GM19043 (cell line): Measurements from ENCODE around the gene SHLD2.
"Not testable (repeated sequence)": the region's sequence is repeated elsewhere in the genome, so short reads cannot be mapped to it uniquely, and the experiment has no call there.

Experiments
- ATAC-seq: cut with Tn5 transposase; IDR thresholded peaks from one replicate; pipeline ENCODE4 v1.9.1; 2021; ENCODE audit warnings: low read depth; ENCODE audit not compliant: unreplicated experiment

The SHLD2 gene

DNA sequence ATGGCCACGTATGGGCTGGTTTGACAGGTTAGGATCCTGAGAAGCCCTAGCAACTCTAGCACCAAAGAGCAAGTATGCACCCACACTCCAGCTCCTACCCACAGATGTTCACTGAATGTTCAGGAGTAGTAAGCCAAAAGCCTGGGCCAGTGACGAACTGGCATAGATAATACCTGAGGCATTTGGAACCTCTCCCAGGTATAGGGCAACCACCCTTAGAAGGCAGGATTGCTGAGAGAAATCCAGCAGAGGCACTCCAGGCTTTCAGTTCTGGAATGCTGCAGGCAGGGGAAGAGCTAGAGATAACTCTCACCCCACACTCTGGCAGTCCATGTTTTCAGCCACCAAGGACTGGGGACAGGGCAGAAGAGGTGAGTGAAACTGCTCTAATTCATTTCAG lies 39.4 kb downstream of the SHLD2 start:
- not testable (repeated sequence) for ATAC-seq

DNA sequence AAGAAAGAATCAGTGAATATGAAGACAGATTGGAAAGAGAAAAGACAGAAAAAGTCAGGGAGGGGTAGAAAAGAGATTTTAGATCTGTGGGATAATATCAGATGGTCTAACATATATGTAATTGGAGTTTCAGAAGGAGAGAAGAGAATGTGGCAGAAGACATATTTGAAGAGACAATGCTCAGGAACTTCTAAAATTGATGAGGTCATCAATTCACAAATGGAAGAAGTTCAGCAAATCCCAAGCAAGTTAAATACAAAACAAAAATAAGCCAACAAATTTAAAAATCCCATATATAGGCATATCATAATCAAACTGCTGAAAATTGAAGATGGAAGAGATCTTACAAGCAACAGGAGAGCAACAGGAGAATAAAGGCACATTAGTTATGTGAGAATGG lies 42.5 kb downstream of the SHLD2 start:
- ATAC-seq: not testable (repeated sequence)

GRCh38 chr10:87142230-87143108 lies 47.5 kb downstream of the SHLD2 start:
- ATAC-seq: not testable (repeated sequence)

GRCh38 chr10:87143109-87143418 lies 48.1 kb downstream of the SHLD2 start:
- not testable (repeated sequence) for ATAC-seq

DNA sequence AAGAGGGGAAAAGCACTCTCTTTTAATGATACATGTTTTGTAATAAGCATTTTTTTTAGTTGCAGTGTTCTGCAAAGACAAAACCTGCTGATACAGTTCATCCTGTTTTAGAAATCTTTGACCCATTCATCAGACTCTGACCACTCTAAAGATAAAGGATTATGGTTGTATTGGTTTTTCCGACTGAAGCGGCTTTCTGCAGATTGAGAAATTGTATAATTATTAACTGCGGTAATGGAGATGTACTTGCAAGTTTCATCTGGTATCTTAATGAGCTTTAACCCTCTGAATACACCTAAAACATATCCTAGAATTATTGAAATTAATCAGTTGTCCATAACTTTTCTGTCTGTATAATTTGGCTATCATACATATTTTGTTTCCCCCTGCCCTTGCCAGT lies 50.6 kb downstream of the SHLD2 start:
- not testable (repeated sequence) for ATAC-seq

DNA sequence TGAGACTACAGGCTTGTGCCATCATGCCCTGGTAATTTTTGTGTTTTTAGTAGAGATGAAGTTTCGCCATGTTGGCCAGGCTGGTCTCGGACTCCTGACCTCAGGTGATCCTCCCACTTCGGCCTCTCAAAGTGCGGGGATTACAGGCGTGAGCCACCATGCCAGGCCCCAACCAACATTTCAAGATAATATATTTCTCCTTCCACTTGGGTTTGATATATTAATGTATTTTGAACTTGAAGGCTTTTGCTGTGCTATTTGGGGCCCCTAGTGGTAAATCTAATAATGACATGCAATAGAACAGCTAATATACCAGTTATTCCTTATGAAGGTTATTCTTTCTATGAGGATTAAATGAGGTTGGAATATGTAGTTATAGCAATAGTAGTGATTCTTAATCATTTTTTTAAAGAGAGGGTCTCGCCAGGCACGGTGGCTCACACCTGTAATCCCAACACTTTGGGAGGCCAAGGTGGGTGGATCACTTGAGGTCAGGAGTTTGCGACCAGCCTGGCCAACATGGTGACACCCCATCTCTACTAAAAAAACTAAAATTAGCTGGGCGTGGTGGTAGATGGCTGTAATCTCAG lies 54.1 kb downstream of the SHLD2 start:
- ATAC-seq: not testable (repeated sequence)

DNA sequence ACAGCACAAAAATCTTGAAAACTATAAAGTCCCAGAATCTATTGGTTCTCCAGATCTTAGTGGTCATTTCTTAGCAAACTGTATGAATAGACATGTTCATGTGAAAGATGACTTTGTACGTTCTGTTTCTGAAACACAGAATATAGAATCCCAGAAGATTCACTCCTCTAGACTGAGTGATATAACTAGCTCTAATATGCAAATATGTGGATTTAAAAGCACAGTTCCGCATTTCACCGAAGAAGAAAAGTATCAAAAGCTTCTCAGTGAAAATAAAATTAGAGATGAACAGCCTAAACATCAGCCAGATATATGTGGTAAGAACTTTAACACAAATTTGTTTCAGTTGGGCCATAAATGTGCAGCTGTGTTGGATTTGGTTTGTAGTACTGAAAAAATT lies 56.5 kb downstream of the SHLD2 start:
- not testable (repeated sequence) for ATAC-seq

- not testable (repeated sequence) for ATAC-seq
These were observed 61.8 kb downstream of the SHLD2 start for GRCh38 chr10:87156841-87157240.

GRCh38 chr10:87157821-87158220 lies 62.8 kb downstream of the SHLD2 start:
- not testable (repeated sequence) for ATAC-seq

DNA sequence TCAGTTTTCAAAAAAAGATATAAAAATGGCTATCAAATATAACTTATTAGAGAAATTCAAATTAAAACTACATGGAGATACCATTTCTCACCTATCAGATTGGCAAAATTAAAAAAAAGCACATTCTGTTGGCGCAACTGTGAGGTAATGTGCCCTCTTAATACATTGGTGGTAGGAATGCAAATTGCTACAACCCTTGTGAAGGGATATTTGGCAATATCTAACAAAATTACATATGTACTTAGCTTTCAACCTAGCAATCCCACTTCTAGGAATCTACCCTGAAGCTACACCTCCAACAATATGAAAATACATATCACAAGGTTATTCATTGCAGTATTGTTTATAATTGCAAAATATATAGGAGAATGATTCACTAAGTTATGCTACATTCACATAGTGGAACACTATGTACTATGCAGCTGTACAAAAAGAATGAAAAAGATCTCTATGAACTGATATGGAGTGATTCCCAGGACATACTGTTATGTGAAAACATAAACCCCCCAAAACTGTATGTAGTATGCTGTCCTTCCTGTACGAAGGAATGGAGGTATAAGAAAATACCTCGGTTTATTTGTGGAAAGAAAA lies 67.8 kb downstream of the SHLD2 start:
- ATAC-seq: not testable (repeated sequence)

DNA sequence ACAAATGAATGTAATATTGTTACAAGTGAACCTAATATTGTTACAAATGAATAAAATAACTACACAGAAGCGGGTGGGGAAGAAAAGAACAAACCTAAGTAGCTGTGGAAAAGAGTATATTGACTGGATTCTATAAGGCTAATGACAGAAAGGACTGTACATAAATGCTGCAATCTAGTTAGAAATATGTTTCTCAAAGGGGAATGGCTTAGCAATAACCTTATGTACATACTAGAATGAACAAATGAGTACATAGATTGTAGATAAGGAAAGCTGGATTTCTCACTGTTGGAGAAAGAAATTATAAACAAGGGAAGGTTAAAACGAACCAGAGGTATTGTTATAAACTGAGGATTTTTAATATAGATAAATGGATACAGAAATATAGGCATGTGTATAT lies 68.4 kb downstream of the SHLD2 start:
- not testable (repeated sequence) for ATAC-seq

DNA sequence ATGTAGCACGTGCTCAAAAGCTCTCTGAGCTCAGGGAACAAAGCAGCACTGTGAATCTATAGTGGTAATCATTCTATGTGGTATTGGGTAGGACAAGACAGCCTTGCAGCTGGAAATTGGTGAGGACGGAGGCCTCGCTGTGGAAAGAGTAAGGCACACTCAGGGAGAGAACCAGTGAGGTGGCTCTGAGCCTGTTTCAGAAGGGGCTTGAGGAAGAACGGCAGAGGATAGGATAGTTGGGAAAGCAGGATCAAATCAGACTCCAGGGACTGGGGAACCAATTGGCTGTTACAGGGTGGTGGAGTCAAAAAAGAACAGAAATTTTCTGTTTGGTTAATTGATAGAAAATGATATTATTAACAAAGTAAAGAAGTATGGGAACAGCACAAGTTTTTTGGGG lies 74.9 kb downstream of the SHLD2 start:
- not testable (repeated sequence) for ATAC-seq

DNA sequence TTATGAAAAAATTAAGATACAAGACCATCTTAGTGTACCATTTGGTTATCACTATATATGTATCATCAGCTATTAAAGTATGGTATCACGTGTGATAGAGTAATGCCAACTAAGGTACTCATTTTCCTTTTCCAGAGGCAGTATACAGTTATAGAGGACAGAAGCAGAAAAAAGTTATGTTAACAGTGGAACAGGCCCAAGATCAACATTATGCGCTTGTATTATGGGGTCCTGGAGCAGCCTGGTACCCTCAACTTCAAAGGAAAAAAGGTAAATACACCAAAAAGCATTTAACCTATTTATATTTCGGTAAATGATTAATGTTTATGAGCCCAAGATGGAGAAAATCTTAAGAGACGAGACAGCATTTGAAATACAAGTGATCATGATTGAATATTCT lies 75.7 kb downstream of the SHLD2 start:
- ATAC-seq: not testable (repeated sequence)

DNA sequence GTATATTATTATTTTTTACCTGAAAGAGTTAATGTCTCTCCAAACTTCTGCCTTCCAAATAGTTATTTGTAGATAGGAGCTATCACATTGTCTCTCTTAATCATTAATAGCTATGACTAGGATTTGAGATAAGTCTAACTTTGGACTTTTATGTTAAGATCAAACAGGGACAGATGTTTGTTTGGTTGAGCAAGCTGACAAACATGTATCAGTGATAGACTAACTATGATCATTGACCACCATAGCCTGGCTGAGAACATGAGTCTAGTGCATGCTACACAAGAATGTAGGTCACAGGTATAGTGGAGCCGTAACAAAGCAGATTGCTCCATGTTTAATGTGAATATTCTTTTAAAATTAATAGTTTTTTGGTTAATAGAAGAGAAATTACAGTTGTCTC lies 76.7 kb downstream of the SHLD2 start:
- not testable (repeated sequence) for ATAC-seq

GRCh38 chr10:87172178-87172577 lies 77.2 kb downstream of the SHLD2 start:
- ATAC-seq: not testable (repeated sequence)

- ATAC-seq: not testable (repeated sequence)
These were observed 82.6 kb downstream of the SHLD2 start for GRCh38 chr10:87177587-87177986.

DNA sequence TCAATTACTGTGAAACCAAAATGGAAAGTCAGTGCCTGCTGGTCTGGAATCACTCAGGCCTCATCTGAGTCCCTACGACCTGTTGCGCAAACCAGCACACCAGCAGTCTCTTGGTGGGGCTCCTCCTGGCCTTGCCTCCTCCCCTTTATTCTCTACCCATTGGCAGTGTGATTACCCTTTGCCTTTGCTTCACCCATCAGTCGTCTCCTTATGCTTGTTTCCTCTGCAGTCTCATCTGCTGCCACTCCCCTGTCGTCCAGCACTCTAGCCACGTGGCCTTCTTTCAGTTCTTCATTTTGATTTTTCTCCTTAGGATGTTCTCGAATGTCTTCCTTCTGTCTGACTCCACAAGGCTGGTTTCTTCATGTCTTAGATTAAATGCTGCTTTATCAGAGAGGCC lies 89.4 kb downstream of the SHLD2 start:
- not testable (repeated sequence) for ATAC-seq

DNA sequence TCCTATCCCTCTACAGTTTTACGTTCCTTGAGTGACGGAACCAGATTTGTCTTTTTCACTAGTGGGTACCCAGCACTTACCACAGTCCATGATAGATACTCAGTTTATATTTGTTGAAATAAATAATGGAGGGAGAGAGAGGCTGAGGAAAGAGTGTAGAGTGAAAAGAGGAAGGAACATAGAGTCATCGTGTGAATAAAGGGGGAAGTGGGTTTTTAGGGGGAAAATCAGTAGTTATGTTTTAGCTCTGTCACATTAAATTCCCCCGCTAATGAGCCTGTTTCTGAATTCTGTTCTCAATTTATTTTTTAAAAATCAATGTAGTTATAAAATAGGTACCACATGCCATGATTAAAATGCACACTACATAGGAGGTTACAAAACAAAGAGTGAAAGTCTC lies 91.0 kb downstream of the SHLD2 start:
- ATAC-seq: not testable (repeated sequence)

GRCh38 chr10:87187573-87187972 lies 92.6 kb downstream of the SHLD2 start:
- not testable (repeated sequence) for ATAC-seq

DNA sequence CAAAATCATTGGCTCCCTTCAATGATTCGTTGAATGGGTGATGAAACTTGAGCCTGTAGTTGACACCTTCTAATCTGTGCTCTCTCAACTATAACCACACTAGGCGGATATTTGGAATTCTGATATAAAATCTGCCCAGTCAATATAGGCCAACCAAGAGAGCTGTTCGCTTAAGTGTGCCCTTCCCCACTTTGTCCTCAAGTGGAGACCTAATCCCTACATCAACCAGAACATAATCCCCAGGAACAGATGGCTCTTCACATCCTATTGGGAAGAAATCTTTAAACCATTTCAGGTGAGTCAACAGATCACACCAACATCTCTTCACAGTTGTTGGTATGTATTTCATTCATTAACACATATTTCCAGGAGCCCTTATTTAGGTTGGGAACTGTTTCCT lies 96.8 kb downstream of the SHLD2 start:
- ATAC-seq: not testable (repeated sequence)

DNA sequence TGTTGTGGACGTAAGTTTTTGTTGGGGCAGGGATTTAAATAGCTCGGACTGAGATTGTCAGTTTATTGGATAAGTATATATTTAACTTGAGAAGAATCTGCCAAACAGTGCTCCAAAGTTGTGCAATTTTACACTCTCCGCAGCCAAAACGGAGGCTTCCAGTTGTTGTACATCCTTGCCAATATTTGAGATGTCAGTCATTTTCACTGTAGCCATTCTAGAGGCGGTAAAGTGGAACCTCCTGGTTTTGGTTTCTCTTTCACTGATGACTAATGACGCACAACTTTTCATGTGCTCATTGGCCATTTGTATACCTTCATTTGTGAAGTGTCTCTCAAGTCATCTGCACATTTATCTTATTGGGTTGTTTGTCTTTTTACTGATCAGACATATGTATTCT lies 105.9 kb downstream of the SHLD2 start:
- peak; percentile 67 for ATAC-seq

GRCh38 chr10:87204801-87205200 lies 109.8 kb downstream of the SHLD2 start:
- not testable (repeated sequence) for ATAC-seq
